Smooth muscle cell of trachea (primary cell): ENCODE results near the gene MAGEA1. TPM values are rescaled to one million over a fixed set of nuclear protein-coding genes. Genes with fewer than 3 reads are reported as not detected.

Experiments used
- total RNA-seq: library from RNA; depleted of rRNA; stranded (reverse); fragments of >200 nt; gene quantifications from 2 replicates; pipeline ENCODE4 v1.2.1, GENCODE V29; 2014

The MAGEA1 gene, protein sequence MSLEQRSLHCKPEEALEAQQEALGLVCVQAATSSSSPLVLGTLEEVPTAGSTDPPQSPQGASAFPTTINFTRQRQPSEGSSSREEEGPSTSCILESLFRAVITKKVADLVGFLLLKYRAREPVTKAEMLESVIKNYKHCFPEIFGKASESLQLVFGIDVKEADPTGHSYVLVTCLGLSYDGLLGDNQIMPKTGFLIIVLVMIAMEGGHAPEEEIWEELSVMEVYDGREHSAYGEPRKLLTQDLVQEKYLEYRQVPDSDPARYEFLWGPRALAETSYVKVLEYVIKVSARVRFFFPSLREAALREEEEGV
- total RNA-seq: not detected in 2 replicates

DNA sequence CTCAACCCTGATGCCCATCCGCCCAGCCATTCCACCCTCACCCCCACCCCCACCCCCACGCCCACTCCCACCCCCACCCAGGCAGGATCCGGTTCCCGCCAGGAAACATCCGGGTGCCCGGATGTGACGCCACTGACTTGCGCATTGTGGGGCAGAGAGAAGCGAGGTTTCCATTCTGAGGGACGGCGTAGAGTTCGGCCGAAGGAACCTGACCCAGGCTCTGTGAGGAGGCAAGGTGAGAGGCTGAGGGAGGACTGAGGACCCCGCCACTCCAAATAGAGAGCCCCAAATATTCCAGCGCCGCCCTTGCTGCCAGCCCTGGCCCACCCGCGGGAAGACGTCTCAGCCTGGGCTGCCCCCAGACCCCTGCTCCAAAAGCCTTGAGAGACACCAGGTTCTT is at the start of gene MAGEA1:
Gene MAGEA1 (plus strand): TSS at position 154 of the 400 bp plus-strand sequence. CDS start 3,106 bp downstream, outside the sequence.

Other genes starting within 250 kb of the MAGEA1 start
- gene PNMA5, start 185.2 kb upstream of the MAGEA1 start, total RNA-seq: not detected in 2 replicates
- 0.29 and 0.66 TPM in 2 replicates for gene PNMA3, start 122.8 kb upstream of the MAGEA1 start, total RNA-seq
- 5.5 and 8.1 TPM in 2 replicates for gene PNMA6A, start 106.8 kb upstream of the MAGEA1 start, total RNA-seq
- not detected in 2 replicates for gene PNMA6F, start 142.5 kb downstream of the MAGEA1 start, total RNA-seq
- 8.1 and 9.6 TPM in 2 replicates for gene ZNF275, start 154.9 kb downstream of the MAGEA1 start, total RNA-seq
- gene PNMA6E, start 222.1 kb downstream of the MAGEA1 start, total RNA-seq: not detected in 2 replicates
- gene ZFP92, start 232.2 kb downstream of the MAGEA1 start, total RNA-seq: under 0.01 and 0.33 TPM in 2 replicates